Measurements from ENCODE around the gene DISP2. TPM values are rescaled to one million over a fixed set of nuclear protein-coding genes. Genes with fewer than 3 reads are reported as not detected.
A peak's percentile ranks its signal among the peaks of the same experiment; 100 is the strongest.

Gene DISP2
- total RNA-seq, 1 donor from 2014 or later: 0.74 TPM

DNA sequence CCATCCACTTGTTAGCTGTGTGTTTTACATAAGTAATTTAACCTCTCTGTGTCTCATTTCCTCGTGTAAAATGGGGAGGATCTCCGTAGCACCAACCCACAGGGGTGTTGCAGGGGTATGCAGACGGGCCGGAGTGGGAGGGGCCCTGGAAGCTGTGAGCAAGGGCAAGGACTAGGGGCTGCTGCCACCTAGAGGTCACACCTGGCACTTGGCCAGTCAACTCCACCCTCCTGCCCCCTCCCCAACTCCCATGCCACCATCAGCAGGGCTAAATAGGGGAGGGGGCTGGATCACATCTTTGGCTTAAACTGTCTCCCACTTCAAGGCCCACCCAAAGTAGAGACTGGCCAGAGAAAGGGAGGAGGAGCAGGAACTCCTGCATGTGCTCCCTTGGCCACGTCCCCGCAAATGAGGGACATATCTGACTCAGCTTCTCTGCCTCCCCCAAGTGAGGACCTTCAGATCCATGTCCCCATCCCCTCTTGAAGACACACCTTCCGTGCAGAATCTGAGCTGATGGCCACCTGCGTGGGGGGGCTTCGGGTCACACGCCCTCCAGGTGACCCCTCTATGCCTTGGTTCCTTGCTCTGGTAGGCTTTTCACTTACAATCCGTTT lies 19.9 kb upstream of the DISP2 start:
- Histone ChIP-seq H3K9me3 (no peaks in the 10 kb centered on the region), H3K4me1 (peaks cover 88% of the 10 kb centered on the region), H3K4me3 (no peak overlapping the region), H3K27me3 (no peaks in the 10 kb centered on the region), H3K27ac (peak overlapping the region; percentile 94), H3K36me3 (no peaks in the 10 kb centered on the region)
- no peak for DNase-seq (ENCODE audit: extremely low spot score in 2 of 2)
- intact Hi-C loops (cut with DNase I): no loop called here
- TF ChIP-seq, protein P1, sequence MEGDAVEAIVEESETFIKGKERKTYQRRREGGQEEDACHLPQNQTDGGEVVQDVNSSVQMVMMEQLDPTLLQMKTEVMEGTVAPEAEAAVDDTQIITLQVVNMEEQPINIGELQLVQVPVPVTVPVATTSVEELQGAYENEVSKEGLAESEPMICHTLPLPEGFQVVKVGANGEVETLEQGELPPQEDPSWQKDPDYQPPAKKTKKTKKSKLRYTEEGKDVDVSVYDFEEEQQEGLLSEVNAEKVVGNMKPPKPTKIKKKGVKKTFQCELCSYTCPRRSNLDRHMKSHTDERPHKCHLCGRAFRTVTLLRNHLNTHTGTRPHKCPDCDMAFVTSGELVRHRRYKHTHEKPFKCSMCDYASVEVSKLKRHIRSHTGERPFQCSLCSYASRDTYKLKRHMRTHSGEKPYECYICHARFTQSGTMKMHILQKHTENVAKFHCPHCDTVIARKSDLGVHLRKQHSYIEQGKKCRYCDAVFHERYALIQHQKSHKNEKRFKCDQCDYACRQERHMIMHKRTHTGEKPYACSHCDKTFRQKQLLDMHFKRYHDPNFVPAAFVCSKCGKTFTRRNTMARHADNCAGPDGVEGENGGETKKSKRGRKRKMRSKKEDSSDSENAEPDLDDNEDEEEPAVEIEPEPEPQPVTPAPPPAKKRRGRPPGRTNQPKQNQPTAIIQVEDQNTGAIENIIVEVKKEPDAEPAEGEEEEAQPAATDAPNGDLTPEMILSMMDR (IDR thresholded peaks at IDR 0.05): peak in 2 of 3 experiments; percentile 40 to 52
- TF ChIP-seq POLR2A (IDR thresholded peaks at IDR 0.05) (no peak), POLR2AphosphoS5 (IDR thresholded peaks at IDR 0.05; ENCODE audit: insufficient read depth in 1 of 2, low read depth in 1 of 2) (peak in 1 of 2 donors; percentile 38)

DNA sequence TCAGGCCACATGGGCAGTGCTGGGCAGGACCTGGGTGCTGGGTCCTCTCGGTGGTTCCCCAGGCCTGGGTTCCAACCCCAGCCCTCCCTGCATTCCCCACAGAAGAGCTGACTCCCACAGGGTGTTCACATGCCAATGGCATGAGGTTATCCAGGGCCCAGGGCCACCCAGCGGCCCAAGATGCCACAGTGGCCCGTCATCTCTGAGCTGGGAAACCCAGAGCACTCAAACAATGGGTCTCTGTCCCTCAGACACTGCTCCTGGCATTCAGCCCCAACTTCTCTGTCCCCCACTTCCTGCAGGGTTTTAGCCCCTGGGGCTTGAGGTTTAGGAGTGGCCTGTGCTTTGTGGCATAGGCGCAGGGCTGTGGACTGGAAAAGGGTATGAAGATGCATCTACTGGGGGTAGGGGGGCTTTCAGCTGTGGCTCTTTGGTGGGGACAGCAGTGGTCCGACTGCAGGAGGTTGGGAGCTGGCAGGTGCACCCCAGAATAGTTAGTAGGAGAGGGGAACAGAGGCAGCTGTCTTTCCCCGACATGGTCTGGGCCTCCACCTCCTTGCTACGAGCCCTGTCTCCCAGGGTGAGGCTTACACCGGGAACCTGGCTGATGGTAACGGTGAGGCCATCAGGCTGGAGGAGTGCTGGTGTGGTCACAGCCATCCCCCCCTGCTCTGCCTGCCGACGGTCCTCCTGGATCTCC lies 18.9 kb upstream of the DISP2 start:
- H3K27me3 ChIP-seq: no peaks in the 10 kb centered on the region
- TF ChIP-seq, protein P1 (IDR thresholded peaks at IDR 0.05): no peak
- TF ChIP-seq POLR2A (IDR thresholded peaks at IDR 0.05) (no peak), POLR2AphosphoS5 (IDR thresholded peaks at IDR 0.05; ENCODE audit: insufficient read depth in 1 of 2, low read depth in 1 of 2) (peak in 1 of 2 donors; percentile 20)
- peak overlapping the region; percentile 44 to 45 for H3K4me3 ChIP-seq
- peaks cover 89% of the 10 kb centered on the region for H3K4me1 ChIP-seq
- no peaks in the 10 kb centered on the region for H3K36me3 ChIP-seq
- H3K27ac ChIP-seq: peak overlapping the region; percentile 94
- H3K9me3 ChIP-seq: no peaks in the 10 kb centered on the region
- DNase-seq (ENCODE audit: extremely low spot score in 2 of 2): no peak
- intact Hi-C loops (cut with DNase I): no loop called here

DNA sequence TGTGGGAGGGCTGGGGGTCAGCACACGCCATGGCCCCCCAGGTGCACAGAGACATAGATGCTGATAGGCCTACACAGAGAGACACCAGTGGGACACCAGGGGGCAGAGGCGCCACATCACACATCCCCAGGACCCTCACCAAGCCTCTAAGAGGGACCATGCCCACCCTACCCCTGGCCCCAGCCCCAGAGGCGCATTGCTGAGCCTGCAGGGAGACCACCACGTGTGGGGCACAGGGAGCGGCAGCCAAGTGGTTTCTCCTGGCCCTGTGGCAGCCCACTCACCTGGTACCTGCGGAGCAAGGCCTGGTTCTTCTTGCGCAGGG lies 18.4 kb upstream of the DISP2 start:
- peak overlapping the region; percentile 44 to 45 for H3K4me3 ChIP-seq
- peaks cover 89% of the 10 kb centered on the region for H3K4me1 ChIP-seq
- no peak for DNase-seq (ENCODE audit: extremely low spot score in 2 of 2)
- TF ChIP-seq POLR2AphosphoS5 (IDR thresholded peaks at IDR 0.05; ENCODE audit: insufficient read depth in 1 of 2, low read depth in 1 of 2): no peak
- TF ChIP-seq, protein P1 (IDR thresholded peaks at IDR 0.05): peak in 1 of 3 experiments; percentile 1
- no peaks in the 10 kb centered on the region for H3K36me3 ChIP-seq
- no peaks in the 10 kb centered on the region for H3K27me3 ChIP-seq
- no peaks in the 10 kb centered on the region for H3K9me3 ChIP-seq
- H3K27ac ChIP-seq: peak overlapping the region; percentile 94
- intact Hi-C loops (cut with DNase I): no loop called here

DNA sequence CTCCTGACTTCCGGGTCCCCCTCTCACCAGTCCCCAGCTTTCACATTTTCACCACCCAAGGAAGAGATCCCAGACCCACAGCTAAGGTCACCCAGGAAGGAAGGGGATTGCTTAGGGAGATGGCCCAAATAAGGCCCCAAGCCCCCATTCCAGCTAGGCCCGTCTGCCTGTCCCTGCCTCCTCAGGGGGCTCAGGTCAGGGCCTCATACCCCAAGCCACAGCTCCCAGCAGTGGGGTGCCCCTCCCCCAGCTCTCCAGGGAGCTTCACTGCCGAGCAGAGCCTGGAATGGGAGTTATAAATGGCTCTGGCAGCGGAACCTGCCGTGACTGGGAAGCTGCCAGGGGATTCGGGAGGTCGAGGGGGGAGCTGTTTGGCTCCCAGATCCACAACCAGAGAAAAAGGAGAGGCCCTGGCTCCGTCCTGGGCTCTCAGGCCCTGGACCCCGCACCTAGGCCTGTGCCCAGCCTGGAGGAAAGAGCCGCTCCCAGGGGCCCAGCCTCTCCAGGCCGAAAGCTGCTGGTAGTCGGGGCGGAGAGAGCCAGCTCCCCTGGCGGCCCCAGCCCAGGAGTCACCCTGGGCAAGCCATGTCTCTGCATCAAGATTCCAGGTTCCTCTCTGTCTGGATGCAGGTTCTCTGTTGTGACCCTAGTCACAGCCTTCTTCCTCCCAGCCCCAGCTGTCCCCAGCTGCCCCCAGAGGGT lies 17.8 kb upstream of the DISP2 start:
- H3K4me3 ChIP-seq: peak overlapping the region; percentile 44 to 45
- intact Hi-C loops (cut with DNase I): loop anchor here (10.0 kb wide), 1 partner anchor 85 kb away; no protein-coding TSS in a partner anchor
- no peaks in the 10 kb centered on the region for H3K36me3 ChIP-seq
- no peak for TF ChIP-seq POLR2A (IDR thresholded peaks at IDR 0.05)
- TF ChIP-seq POLR2AphosphoS5 (IDR thresholded peaks at IDR 0.05; ENCODE audit: insufficient read depth in 1 of 2, low read depth in 1 of 2): no peak
- TF ChIP-seq, protein P1 (IDR thresholded peaks at IDR 0.05): no peak
- H3K27me3 ChIP-seq: no peaks in the 10 kb centered on the region
- no peak for DNase-seq (ENCODE audit: extremely low spot score in 2 of 2)
- peaks cover 89% of the 10 kb centered on the region for H3K4me1 ChIP-seq
- H3K9me3 ChIP-seq: no peaks in the 10 kb centered on the region
- H3K27ac ChIP-seq: peak overlapping the region; percentile 94
